ENCODE data around the gene INPP4A. TPM values are rescaled to one million over a fixed set of nuclear protein-coding genes. Genes with fewer than 3 reads are reported as not detected.

Gene INPP4A
- total and polyA plus RNA-seq, 9 of the 15 experiments (the other 6 are each of a cell fraction or from before 2014, with no cell fraction given): 1.8 to 15.7 (median 8.3) TPM

DNA sequence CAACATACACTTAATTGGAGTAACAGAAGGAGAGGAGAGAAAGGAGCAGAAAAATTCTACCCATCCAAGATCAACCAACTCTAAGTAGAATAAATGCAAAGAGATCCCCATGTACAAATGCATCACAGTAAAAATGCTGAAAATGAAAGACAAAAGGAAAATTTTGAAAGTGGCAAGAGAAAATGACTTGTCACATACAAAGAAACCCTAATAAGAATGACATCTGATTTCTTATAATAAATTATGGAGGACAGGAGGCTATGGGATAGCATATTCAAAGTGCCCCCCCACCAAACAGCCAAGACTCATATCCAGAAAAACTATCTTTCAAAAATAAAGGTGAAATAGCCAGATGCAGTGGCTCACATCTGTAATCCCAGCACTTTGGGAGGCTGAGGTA is 22.2 kb upstream of the INPP4A start (continued):
- TF ChIP-seq, protein P1, sequence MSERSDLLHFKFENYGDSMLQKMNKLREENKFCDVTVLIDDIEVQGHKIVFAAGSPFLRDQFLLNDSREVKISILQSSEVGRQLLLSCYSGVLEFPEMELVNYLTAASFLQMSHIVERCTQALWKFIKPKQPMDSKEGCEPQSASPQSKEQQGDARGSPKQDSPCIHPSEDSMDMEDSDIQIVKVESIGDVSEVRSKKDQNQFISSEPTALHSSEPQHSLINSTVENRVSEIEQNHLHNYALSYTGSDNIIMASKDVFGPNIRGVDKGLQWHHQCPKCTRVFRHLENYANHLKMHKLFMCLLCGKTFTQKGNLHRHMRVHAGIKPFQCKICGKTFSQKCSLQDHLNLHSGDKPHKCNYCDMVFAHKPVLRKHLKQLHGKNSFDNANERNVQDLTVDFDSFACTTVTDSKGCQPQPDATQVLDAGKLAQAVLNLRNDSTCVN (CRISPR knock-in tag; IDR thresholded peaks at IDR 0.05): no peak
- TF ChIP-seq, protein P2, sequence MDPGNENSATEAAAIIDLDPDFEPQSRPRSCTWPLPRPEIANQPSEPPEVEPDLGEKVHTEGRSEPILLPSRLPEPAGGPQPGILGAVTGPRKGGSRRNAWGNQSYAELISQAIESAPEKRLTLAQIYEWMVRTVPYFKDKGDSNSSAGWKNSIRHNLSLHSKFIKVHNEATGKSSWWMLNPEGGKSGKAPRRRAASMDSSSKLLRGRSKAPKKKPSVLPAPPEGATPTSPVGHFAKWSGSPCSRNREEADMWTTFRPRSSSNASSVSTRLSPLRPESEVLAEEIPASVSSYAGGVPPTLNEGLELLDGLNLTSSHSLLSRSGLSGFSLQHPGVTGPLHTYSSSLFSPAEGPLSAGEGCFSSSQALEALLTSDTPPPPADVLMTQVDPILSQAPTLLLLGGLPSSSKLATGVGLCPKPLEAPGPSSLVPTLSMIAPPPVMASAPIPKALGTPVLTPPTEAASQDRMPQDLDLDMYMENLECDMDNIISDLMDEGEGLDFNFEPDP (CRISPR knock-in tag; IDR thresholded peaks at IDR 0.05): no peak
- no peak for TF ChIP-seq RB1 (IDR thresholded peaks at IDR 0.05; ENCODE audit: low read depth)
- TF ChIP-seq, protein P3, sequence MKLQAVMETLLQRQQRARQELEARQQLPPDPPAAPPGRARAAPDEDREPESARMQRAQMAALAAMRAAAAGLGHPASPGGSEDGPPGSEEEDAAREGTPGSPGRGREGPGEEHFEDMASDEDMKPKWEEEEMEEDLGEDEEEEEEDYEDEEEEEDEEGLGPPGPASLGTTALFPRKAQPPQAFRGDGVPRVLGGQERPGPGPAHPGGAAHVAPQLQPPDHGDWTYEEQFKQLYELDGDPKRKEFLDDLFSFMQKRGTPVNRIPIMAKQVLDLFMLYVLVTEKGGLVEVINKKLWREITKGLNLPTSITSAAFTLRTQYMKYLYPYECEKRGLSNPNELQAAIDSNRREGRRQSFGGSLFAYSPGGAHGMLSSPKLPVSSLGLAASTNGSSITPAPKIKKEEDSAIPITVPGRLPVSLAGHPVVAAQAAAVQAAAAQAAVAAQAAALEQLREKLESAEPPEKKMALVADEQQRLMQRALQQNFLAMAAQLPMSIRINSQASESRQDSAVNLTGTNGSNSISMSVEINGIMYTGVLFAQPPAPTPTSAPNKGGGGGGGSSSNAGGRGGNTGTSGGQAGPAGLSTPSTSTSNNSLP (IDR thresholded peaks at IDR 0.05; ENCODE audit: borderline replicate concordance, low read depth, low read length): no peak
- TF ChIP-seq ZNF707 (CRISPR knock-in tag; conservative IDR thresholded peaks at IDR 0.05): no peak
- TF ChIP-seq STAG1 (CRISPR knock-in tag; IDR thresholded peaks at IDR 0.05; ENCODE audit: borderline replicate concordance): no peak
- TF ChIP-seq, protein P4, sequence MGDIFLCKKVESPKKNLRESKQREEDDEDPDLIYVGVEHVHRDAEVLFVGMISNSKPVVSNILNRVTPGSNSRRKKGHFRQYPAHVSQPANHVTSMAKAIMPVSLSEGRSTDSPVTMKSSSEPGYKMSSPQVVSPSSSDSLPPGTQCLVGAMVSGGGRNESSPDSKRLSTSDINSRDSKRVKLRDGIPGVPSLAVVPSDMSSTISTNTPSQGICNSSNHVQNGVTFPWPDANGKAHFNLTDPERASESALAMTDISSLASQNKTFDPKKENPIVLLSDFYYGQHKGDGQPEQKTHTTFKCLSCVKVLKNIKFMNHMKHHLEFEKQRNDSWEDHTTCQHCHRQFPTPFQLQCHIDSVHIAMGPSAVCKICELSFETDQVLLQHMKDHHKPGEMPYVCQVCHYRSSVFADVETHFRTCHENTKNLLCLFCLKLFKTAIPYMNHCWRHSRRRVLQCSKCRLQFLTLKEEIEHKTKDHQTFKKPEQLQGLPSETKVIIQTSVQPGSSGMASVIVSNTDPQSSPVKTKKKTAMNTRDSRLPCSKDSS (IDR thresholded peaks at IDR 0.05; ENCODE audit: low read depth, partially characterized antibody): peak; percentile 13
- no peak for TF ChIP-seq HNRNPL (IDR thresholded peaks at IDR 0.05; ENCODE audit: low read depth, low read length)
- TF ChIP-seq RBM14 (IDR thresholded peaks at IDR 0.05; ENCODE audit: borderline replicate concordance, insufficient read depth, low read depth, low read length): no peak
- no peak for TF ChIP-seq ZNF41 (CRISPR knock-in tag; conservative IDR thresholded peaks at IDR 0.05)
- TF ChIP-seq, protein P5, sequence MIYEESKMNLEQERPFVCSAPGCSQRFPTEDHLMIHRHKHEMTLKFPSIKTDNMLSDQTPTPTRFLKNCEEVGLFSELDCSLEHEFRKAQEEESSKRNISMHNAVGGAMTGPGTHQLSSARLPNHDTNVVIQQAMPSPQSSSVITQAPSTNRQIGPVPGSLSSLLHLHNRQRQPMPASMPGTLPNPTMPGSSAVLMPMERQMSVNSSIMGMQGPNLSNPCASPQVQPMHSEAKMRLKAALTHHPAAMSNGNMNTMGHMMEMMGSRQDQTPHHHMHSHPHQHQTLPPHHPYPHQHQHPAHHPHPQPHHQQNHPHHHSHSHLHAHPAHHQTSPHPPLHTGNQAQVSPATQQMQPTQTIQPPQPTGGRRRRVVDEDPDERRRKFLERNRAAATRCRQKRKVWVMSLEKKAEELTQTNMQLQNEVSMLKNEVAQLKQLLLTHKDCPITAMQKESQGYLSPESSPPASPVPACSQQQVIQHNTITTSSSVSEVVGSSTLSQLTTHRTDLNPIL (CRISPR knock-in tag; IDR thresholded peaks at IDR 0.05): no peak
- peak in 1 of 2 experiments; percentile 72; a peak in 1 of 3 replicates for TF ChIP-seq CBX3 (IDR thresholded peaks at IDR 0.05; ENCODE audit: borderline replicate concordance in 1 of 2, low read length in 2 of 2)
- no peak for TF ChIP-seq IFI16 (CRISPR knock-in tag; IDR thresholded peaks at IDR 0.05)
- TF ChIP-seq, protein P6, sequence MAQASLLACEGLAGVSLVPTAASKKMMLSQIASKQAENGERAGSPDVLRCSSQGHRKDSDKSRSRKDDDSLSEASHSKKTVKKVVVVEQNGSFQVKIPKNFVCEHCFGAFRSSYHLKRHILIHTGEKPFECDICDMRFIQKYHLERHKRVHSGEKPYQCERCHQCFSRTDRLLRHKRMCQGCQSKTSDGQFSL (CRISPR knock-in tag; IDR thresholded peaks at IDR 0.05): peak; percentile 64; the same call in 1 of the 2 replicates
- TF ChIP-seq, protein P6 (tag; IDR thresholded peaks at IDR 0.05): peak in 1 of 2 experiments; percentile 33; a peak in 1 of 4 replicates
- TF ChIP-seq, protein P7, sequence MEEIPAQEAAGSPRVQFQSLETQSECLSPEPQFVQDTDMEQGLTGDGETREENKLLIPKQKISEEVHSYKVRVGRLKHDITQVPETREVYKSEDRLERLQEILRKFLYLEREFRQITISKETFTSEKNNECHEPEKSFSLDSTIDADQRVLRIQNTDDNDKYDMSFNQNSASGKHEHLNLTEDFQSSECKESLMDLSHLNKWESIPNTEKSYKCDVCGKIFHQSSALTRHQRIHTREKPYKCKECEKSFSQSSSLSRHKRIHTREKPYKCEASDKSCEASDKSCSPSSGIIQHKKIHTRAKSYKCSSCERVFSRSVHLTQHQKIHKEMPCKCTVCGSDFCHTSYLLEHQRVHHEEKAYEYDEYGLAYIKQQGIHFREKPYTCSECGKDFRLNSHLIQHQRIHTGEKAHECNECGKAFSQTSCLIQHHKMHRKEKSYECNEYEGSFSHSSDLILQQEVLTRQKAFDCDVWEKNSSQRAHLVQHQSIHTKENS (CRISPR knock-in tag; IDR thresholded peaks at IDR 0.05): no peak
- TF ChIP-seq ZNF445 (CRISPR knock-in tag; IDR thresholded peaks at IDR 0.05; ENCODE audit: low read depth): no peak
- no peak for TF ChIP-seq ELF1 (tag; IDR thresholded peaks at IDR 0.05)
